HG03565 (cell line): ENCODE results near the gene ENPP4.
A peak's percentile ranks its signal among the peaks of the same experiment; 100 is the strongest.
"Not testable (repeated sequence)": the region's sequence is repeated elsewhere in the genome, so short reads cannot be mapped to it uniquely, and the experiment has no call there.

Source experiments
- ATAC-seq: cut with Tn5 transposase; IDR thresholded peaks from one replicate; pipeline ENCODE4 v1.9.1; 2021; ENCODE audit warnings: mild to moderate bottlenecking, moderate library complexity; ENCODE audit not compliant: unreplicated experiment

The ENPP4 gene, protein sequence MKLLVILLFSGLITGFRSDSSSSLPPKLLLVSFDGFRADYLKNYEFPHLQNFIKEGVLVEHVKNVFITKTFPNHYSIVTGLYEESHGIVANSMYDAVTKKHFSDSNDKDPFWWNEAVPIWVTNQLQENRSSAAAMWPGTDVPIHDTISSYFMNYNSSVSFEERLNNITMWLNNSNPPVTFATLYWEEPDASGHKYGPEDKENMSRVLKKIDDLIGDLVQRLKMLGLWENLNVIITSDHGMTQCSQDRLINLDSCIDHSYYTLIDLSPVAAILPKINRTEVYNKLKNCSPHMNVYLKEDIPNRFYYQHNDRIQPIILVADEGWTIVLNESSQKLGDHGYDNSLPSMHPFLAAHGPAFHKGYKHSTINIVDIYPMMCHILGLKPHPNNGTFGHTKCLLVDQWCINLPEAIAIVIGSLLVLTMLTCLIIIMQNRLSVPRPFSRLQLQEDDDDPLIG

DNA sequence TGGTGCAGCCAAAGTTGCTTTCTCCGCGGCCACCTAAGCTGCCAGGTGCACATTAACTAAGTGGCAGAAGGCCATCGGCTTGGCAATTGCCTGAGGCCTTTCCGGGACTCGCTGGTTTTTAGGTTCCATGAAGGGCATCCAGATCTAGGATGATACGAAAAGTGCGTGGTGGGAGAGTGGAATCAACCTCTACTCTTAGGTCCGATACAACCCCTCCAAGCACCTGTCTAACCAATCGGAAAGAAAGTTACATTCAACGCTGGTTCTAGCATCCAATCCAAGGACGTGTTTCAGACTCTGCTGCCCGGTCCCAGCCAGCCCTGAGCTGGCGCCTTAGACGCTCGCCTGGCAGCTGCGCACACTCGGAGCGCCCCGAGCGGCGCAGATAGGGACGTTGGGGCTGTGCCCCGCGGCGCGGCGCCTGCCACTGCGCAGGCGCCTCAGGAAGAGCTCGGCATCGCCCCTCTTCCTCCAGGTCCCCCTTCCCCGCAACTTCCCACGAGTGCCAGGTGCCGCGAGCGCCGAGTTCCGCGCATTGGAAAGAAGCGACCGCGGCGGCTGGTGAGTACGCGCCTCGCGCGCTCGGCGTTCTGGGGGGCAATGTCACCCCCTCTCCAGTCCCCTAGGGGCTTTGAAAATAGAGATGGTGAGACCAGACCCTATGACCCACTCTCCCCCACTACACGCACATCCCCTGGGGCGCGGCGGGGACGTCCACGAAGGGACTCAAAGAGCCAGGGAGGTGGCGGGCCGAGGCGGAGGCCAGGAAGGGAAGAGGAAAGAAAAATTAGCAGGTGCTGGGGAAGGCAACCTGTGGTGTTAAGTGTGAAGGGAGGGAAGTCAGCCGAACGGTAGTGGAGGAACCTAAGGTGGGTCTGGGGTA, at the start of gene ENPP4:
Gene ENPP4 (plus strand): TSS at position 361 of the 883 bp plus-strand sequence. CDS start 9,595 bp downstream, outside the sequence.
- ATAC-seq, result peak; percentile 97

DNA sequence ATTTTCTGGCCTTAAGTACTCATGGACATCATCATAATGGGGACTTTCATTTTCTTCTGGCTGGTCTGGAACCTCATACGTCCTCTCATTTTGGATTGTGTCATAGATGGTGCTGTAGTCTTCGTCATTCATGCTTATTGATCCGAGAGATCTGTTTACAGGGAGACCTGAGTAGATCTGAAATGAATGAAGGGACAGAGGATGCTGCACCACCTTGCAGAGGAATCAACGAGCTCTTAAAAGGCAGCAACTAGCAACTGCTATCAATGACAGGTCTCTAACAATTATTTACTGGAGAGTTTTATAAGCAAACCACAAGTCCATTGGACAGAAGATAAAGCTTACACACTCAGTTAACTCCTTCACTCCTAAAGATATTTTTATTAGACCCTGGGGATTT, 49.7 kb upstream of the ENPP4 start:
- no peak for ATAC-seq

DNA sequence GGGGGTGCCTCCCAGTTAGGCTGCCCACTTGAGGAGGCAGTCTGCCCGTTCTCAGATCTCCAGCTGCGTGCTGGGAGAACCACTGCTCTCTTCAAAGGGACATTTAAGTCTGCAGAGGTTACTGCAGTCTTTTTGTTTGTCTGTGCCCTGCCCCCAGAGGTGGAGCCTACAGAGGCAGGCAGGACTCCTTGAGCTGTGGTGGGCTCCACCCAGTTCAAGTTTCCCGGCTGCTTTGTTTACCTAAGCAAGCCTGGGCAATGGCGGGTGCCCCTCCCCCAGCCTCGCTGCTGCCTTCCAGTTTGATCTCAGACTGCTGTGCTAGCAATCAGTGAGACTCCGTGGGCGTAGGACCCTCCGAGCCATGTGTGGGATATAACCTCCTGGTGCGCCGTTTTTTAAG, 44.1 kb upstream of the ENPP4 start:
- not testable (repeated sequence) for ATAC-seq

DNA sequence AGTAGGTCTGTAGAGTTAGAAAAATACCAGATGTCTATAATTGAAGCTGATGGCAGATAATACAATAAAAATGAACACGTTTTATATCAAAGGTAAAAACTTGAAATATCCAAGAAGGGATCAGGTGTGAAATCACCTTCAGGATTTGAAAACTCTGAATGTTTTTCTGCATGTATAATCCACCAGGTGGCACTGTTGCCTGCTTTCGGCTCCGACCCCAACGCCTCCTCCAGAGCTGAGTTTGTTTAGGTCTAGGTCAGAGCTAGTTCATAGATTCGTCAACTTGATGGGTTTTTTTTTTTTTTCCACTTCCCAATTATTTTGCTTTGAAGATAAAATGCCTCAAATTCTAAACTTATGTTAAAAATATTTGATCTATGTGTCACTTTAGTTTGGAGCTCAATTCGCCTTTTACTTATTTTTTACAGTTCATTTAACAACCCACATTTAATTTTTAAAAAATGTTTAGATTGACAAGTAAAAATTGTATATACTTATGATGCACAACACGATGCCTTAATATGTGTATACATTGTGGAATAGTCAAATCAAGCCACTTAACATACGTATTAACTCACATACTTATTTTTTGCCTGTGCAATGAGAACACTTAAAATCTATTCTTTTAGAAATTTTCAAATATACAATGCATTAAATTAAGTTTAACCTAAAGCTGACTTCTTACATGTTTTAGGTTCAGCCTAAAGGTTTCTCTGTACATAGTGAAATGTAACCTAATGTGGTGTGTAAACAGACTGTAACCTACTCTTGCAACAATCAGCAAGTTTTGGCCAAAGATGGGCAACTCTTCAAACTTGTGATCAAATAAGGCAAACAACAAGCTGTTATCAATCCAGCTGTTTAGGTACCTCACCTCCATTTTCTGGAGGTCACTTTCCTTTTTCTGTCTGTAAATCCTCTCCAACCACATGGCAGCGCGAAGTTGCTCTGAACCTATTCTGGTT, 39.4 kb upstream of the ENPP4 start:
- no peak for ATAC-seq

DNA sequence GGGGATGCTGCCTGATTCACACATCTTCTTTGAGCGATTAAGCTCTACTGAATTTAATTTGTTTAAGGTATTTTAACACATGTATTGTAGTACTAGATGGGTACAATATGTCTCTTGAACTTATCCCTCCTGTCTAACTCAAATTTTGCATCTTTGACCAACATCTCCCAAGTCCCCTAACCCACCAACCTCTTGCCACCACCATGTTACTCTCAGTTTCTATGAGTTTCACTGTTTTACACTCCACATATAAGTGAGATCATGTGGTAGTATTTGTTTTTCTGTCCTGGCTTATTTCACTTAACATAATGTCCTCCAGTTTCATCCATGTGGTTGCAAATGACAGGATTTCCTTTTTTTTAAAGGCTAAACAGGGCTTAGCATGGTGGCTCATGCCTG, 38.7 kb upstream of the ENPP4 start:
- no peak for ATAC-seq

DNA sequence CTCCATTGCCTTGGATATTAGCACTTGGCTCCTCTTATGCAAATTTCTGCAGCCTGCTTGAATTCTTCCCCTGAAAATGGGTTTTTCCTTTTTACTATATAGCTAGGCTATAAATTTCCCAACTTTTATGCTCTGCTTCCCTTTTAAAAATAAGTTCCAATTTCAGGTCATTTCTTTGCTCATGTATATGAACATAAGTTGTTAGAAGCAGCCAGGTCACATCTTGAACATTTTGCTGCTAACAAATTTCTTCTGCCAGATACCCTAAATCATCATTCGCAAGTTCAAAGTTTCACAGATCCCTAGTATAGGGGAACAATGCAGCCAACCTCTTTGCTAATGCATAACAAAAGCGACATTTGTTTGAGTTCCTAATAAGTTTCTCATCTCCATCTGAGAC, 34.5 kb upstream of the ENPP4 start:
- no peak for ATAC-seq

DNA sequence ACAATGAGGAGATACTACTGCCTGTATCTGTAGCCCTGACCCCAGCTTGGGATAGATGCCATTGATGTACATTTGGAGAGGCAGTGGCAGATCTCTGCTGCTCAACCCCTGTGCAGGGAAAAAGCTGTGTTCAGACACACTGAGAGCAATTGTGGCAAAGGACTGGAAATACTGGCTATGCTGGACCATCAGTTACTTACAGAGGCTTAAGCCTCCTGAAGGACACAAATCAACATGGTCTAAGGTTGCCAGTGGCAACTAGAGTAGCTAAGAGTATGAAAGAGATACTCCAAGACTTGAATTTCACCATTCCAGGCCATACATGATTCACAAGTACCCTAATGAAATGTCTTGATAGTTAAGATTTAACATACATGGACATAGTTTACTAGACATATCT, 32.4 kb upstream of the ENPP4 start:
- ATAC-seq, result no peak

DNA sequence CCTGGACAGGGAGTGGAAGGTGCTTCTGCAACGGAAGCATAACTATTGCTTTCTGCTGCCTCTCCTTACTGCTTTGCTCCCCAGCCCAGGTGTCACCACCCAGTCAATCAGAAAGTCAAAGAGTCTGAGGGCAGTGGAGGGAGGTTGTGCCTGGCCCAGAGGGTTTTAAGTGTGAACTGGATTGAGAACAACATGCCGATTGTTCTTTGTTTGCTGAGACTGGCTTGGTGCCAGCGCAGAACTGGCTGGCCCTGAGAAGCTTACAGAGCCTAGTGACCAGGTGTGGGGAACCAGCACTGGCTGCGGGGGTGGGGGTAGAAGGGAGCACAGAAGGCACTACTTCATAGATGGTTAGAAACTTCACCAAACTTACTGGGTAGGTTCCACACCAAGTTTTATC, 31.1 kb upstream of the ENPP4 start:
- no peak for ATAC-seq

DNA sequence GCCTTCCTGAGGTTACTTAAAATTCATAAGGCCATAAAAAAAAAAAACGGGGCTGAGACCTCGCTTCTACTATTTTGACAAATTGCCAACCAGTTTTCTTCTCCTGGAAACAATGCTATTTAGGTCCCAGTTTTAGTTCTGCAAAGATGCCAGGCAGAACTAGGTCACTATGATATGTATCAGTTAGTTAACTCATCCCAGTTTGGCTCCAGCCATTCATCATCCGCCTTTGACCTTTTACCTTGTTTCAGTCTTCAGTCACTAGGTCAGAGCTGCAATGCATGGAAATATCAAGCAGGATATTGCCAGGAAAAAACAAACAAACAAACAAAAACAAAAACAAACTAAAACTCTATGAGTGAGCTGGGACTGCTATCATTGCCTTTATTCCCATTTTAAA, 29.8 kb upstream of the ENPP4 start:
- ATAC-seq, result no peak

DNA sequence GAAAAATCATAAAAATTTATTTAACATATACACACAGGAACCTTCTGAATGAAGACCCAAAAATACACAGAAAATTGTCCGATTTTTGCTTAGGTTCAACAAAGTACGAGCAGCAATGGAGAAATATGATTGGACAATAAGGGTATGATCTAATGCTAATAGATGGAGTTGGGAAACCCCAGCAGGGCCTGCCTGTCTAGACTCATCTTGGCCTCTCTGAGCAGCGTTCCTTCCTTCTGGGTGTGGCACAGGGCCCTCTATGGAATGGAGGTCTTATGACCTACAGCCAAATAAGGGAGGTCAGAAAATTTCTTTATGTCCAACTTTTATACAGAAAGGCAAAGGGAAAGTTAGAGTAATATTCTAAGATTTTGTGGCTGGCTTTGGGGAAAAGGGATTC, 27.7 kb upstream of the ENPP4 start:
- ATAC-seq, result no peak

DNA sequence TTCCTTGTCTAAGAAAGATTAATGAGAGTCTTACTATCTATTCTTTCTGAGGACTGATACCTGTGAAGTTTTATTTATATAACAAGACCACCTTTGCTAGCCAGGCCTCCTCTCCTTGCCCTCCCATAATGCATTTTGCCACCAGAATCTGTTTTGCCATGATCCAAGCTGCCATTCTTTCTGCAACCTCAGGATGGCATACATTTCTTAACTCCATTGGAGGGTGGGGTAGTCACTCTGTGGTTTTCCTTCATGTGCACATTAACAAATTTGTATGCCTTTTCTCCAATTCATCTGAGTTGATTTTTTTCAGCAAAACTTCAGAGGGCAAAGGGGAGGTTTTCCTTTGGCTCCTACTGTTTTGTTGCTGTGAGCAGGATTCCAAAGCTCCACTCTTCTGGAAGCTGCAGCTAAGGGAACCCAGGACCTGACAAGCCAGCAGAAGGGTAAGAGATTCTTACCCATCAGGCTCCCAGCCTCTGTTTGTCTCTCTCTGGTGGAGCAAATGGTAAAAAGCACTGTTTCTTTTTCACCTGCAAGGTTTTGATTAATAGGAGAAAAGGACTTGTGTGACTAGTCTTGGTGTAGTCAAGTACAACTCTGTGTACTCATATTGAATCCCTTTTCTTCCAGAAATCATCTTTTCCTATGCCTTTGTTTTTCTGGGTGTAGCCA, 26.2 kb upstream of the ENPP4 start:
- no peak for ATAC-seq

DNA sequence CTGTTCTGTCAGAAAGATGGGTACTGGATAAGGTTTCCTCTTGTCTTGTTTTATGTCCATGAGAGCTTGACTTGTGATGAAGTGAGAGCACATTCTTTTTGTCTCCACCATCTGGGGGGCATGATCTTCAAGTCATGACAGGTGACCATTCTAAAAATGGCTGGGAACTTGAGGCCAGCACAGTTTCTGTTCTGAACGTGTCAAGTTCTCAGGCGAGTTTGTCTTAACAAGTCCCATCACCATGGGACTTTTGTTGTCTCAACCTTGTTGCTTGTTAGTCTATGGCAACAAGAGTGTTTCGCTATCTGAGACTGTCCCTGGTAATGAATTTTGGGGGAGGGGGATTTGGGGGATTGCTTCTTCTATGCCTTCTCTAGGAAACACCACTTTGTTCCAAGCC, 25.6 kb upstream of the ENPP4 start:
- no peak for ATAC-seq

DNA sequence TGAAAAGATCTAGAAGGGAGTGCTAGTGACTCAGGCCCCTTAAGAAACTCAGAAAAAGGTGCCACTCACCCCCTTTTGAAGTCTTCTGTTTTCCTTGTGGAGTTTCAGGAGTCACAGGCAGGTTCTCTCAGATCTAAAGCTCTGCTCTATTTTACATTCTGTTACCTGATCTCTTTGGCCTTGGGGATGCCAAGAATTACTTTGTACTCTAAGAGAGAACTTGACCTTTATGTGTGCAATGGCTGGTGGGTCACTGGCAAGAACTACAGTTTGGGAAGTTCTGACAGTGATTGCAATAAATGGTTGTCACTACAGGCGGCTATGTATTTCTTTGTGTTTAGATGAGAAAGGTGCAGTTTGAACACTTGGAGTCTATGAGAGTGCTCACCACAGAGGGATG, 24.2 kb upstream of the ENPP4 start:
- no peak for ATAC-seq

DNA sequence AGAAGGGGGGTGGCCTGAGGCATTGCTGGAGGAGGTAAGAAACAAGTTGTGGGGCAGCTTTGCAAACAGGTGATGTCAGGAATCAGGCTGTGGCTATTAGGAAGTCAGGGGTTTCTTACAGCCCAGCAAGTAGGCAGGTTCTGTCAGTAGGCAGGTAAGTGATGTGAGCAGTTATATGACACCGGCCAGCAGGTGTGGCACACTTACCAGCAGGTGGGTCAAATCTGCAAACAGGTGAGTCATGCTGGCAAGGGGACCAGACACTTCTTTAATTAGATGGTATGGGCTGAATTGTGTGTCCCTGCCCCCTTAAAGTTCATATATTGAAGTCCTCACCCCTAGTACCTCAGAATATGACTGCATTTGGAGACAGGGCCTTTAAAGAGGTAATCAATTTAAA, 16.4 kb upstream of the ENPP4 start:
- no peak for ATAC-seq

DNA sequence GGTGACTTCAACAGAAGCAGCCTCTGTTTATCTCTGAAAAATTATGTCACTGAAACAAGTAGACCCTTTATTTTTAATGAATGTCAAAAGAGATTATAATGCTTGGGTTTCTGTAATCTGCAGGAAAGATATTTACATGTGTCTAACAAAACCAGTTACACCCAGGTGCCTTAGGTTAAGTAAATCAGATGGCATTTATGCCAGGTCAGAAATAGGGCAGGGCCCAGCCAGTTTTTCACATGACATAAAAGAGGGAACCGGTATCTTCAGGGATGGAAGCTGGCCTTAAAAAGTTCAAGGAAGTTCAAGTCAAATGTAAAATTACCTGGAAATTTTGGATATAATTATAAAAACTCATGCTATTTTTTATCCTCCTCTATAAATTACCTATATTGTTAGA, 14.2 kb upstream of the ENPP4 start:
- no peak for ATAC-seq

DNA sequence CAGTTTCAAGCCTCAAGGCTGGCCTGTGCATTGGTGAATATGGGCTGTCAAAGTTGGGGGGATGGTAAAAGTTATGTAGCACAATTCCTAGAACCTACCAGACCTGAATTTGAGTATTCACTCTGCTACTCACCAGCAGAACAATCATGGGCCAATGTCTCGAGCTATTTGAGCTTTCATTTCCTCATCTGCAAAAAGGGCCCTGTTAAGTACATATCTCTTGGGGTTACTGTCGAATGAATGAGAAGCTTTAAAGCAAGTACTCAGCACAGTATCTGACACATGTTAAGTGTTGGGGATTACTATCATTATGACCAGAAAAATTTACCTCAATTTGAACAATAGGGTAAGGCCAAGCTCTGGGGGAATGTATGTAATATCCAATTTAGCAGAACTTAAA, 13.5 kb upstream of the ENPP4 start:
- ATAC-seq, result no peak

DNA sequence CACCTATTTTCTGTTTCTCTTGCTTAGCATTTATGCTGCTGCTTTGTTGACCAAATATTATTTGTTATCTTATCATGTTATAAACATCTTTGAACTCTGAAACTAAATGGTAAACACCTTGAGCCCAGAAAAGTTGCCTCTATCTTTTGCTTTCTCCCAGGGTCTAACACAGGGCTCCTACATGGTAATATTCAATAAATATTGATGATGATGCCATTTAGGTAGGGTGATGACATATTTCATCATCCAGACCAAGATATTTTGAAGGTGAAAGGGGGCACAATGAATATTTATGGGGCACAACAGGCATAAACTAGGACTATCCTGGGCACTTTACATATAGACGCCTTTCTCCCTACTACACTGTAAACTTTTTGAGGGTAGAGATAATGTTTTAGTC, 11.6 kb upstream of the ENPP4 start:
- ATAC-seq, result no peak

DNA sequence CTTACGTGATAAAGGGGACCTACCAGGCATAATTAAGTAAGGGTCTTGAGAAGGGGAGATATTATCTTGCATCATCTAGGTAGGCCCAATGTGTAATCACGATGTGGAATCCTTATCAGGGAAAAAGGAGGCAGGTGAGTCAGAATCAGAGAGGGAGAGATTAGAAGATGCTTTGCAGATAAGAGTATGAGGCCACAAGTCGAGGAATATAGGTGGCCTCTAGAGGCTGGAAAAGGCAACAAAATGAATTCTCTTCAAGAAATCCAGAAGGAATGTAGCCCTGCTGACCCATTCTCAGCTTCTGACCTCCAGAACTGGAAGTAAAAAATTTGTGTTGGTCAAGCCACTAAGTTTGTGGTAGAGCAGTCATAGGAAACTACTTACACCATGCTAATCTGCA, 11.0 kb upstream of the ENPP4 start:
- no peak for ATAC-seq

DNA sequence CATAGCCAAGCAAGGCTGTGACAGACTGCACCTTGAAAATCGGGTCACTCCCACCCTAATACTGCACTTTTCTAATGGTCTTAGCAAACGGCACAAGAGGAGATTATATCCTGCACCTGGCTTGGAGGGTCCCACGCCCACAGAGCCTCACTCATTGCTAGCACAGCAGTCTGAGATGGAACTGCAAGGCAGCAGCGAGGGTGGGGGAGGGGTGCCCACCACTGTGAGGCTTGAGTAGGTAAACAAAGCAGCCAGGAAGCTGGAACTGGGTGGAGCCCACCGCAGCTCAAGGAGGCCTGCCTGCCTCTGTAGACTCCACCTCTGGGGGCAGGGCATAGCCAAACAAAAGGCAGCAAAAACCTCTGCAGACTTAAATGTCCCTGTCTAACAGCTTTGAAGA, 10.1 kb upstream of the ENPP4 start:
- not testable (repeated sequence) for ATAC-seq

DNA sequence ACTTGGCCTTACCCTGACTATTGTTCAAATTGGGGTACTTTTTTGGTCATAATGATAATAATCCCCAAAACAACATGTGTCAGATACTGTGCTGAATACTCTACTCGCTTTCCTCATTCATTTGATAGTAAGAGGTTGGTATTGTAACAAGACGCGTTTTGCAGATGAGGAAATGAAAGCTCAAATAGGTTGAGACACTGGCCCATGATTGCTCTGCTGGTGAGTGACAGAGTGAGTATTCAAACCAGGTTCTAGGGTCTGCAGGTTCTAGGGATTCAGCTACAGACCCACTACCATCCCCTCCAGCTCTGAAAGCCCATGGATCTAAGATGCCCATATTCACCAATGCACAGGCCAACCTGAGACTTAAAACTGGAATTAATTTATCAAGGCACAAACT, 1.3 kb upstream of the ENPP4 start:
- no peak for ATAC-seq
